Spleen (tissue), 11 donors: ENCODE results near the gene MPP3. TPM values are rescaled to one million over a fixed set of nuclear protein-coding genes. Genes with fewer than 3 reads are reported as not detected.

Experiments
- DNase-seq: peaks from one replicate; pipeline ENCODE4 v3.0.0-alpha.2; 2020
- H3K27ac ChIP-seq, 8 donors: fragments of 200-600 bp; sonication (generic) in 7 of 8; 1 replicate in 4 of 8; 2 replicates in 4 of 8; pipeline versions ENCODE4 v1.5.0 to v1.8.0; 2016 to 2021; ENCODE audit warnings: inconsistent platforms in 4 of 8, mild to moderate bottlenecking in 4 of 8, moderate library complexity in 1 of 8
- H3K27me3 ChIP-seq, 7 donors: fragments of 200-600 bp; sonication (generic) in 6 of 7; replicated peaks in 1 of 7; 1 replicate in 4 of 7; 2 replicates in 3 of 7; pipeline versions ENCODE4 v1.5.0 to v1.8.0; 2016 to 2021; ENCODE audit warnings: inconsistent platforms in 3 of 7, mild to moderate bottlenecking in 1 of 7
- H3K36me3 ChIP-seq, 6 donors: fragments of 200-600 bp; sonication (generic) in 5 of 6; 1 replicate in 4 of 6; 2 replicates in 2 of 6; pipeline versions ENCODE4 v1.5.0 to v1.8.0; 2016 to 2021; ENCODE audit warnings: inconsistent platforms in 2 of 6
- H3K4me1 ChIP-seq, 6 donors: fragments of 200-600 bp; sonication (generic) in 5 of 6; 1 replicate in 3 of 6; 2 replicates in 3 of 6; pipeline versions ENCODE4 v1.5.0 to v1.8.0; 2016 to 2021; ENCODE audit warnings: inconsistent platforms in 3 of 6
- H3K4me3 ChIP-seq, 8 donors: fragments of 200-600 bp; sonication (generic) in 7 of 8; 1 replicate in 4 of 8; 2 replicates in 4 of 8; pipeline versions ENCODE4 v1.5.0 to v1.8.0; 2016 to 2021; ENCODE audit warnings: inconsistent platforms in 4 of 8, mild to moderate bottlenecking in 4 of 8, moderate library complexity in 2 of 8
- H3K9me3 ChIP-seq, 8 donors: fragments of 200-600 bp; sonication (generic) in 7 of 8; 1 replicate in 4 of 8; 2 replicates in 4 of 8; pipeline versions ENCODE4 v1.5.0 to v1.8.0; 2016 to 2021; ENCODE audit warnings: inconsistent platforms in 4 of 8
- CTCF ChIP-seq, 11 experiments: fragments of 200-600 bp in 7 of 11; fragments of 450-650 bp in 4 of 11; sonication (generic) in 4 of 11; IDR thresholded peaks in 8 of 11; conservative IDR thresholded peaks in 3 of 11; 1 replicate in 7 of 11; 2 replicates in 4 of 11; pipeline versions ENCODE4 v1.4.0 to v1.8.0; 2016 to 2021; ENCODE audit warnings: antibody characterized with exemption in 11 of 11, inconsistent platforms in 4 of 11, mild to moderate bottlenecking in 1 of 11
- POLR2A ChIP-seq, 3 donors: fragments of 450-650 bp; IDR thresholded peaks; one replicate each; pipeline ENCODE4 v1.5.1; 2017; ENCODE audit warnings: antibody characterized with exemption in 3 of 3, mild to moderate bottlenecking in 1 of 3
- POLR2AphosphoS5 ChIP-seq, 3 donors: sonication (generic); formaldehyde crosslinking; IDR thresholded peaks; one replicate each; pipeline ENCODE4 v1.5.1; 2017; ENCODE audit warnings: antibody characterized with exemption in 3 of 3
- WGBS, 5 donors: extraction: QIAGEN DNeasy Blood & Tissue Kit in 3 of 5; methylation state at CpG; one replicate each; pipeline versions ENCODE4 v1.1.5 to v1.1.7; 2013 to 2018; 5-methylcytosine and 5-hydroxymethylcytosine counted together
- intact Hi-C: fragments of 100-400 bp; cut with DNase I; formaldehyde crosslinking; loops from one replicate; pipeline ENCODE4 v1.15.0; 2023; ENCODE audit warnings: low total_unique reads
- polyA plus RNA-seq, 3 donors: library from polyadenylated mRNA; stranded (reverse); fragments of 200-250 nt; gene quantifications; one replicate each; pipeline ENCODE4 v1.2.1, GENCODE V29; 2013
- total RNA-seq, 7 donors: library from RNA; depleted of rRNA in 3 of 7; stranded (reverse); fragments of >200 nt in 3 of 7; fragmentation: NEBNext Ultra II Directional in 4 of 7; extraction: Animal tissue kit (Norgen Biotek cat#: 25700) in 4 of 7; gene quantifications; one replicate each; pipeline versions ENCODE4 v1.1.0 to v1.2.1, GENCODE V29; 2016 to 2021
- donor health status: healthy with polysubstance abuse.
- donor health status: DM: no; HTN: no; CAD: no; lungs with moderate emphysema.
- donor health status: DM: no; HTN: no; CAD: no.
- donor health status: Bipolar disorder and iron deficiency.
- donor health status: healthy.
- donor health status: DM: no; HTN: no; CAD: no.
- donor health status: DM: yes; HTN: yes; CAD: no.

The MPP3 gene
- total and polyA plus RNA-seq, 10 donors = 1.9 to 23.9 (median 7.1) TPM

DNA sequence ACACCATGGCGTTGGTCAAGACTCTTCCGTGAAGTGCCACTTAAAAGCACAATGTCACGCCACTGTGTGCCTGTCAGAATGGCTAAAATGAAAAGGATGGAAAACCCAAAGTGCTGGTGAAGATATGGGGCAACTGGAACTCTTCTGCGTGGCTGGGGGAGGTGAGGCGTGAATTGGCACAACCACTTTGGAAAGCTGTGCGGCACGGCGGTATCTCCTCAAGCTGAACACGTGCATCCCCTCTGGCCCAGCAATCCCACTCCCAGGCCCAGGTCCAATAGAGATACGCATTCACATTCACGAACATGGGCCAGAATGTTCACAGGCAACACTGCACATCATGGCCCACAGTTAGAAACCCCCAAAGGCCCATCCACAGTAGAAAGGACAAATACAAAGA lies 63.1 kb downstream of the MPP3 start:
- intact Hi-C loops = loop anchor here (10.0 kb wide), 1 partner anchor 195 kb away; no protein-coding TSS in a partner anchor
- Histone ChIP-seq H3K27ac (no peak overlapping the region), H3K4me1 (peaks cover 0 to 81% (median 46%) of the 10 kb centered on the region in 6 donors), H3K27me3 (no peaks in the 10 kb centered on the region), H3K4me3 (no peak overlapping the region), H3K9me3 (no peaks in the 10 kb centered on the region), H3K36me3 (peaks cover 0 to 74% (median 49%) of the 10 kb centered on the region in 6 donors)
- WGBS, 5 donors = 93 to 96% (median 95%) methylated on average over 11 of the region's 11 CpGs
- DNase-seq = peak; percentile 33
- TF ChIP-seq POLR2A (IDR thresholded peaks at IDR 0.05) (no peak), POLR2AphosphoS5 (IDR thresholded peaks at IDR 0.05) (peak in 1 of 3 donors; percentile 6), CTCF (IDR thresholded peaks at IDR 0.05 in 8 of 11, conservative IDR thresholded peaks at IDR 0.05 in 3 of 11) (no peak)

- WGBS, 5 donors = 68 to 91% (median 81%) methylated on average over 16 of the region's 16 CpGs
- Histone ChIP-seq H3K9me3 (no peaks in the 10 kb centered on the region), H3K27ac (peak overlapping the region in 3 of 8 donors; percentile 48 to 62 (median 50)), H3K27me3 (no peaks in the 10 kb centered on the region), H3K36me3 (peaks cover 0 to 70% (median 45%) of the 10 kb centered on the region in 6 donors), H3K4me3 (no peak overlapping the region), H3K4me1 (peaks cover 0 to 81% (median 44%) of the 10 kb centered on the region in 6 donors)
- peak; percentile 55 for DNase-seq
- no peak for TF ChIP-seq CTCF (IDR thresholded peaks at IDR 0.05 in 8 of 11, conservative IDR thresholded peaks at IDR 0.05 in 3 of 11)
- peak in 1 of 3 donors; percentile 53 for TF ChIP-seq POLR2AphosphoS5 (IDR thresholded peaks at IDR 0.05)
- intact Hi-C loops = loop anchor here (10.0 kb wide), 1 partner anchor 195 kb away; no protein-coding TSS in a partner anchor
These were observed 63.5 kb downstream of the MPP3 start for GRCh38 chr17:43769426-43769825.

DNA sequence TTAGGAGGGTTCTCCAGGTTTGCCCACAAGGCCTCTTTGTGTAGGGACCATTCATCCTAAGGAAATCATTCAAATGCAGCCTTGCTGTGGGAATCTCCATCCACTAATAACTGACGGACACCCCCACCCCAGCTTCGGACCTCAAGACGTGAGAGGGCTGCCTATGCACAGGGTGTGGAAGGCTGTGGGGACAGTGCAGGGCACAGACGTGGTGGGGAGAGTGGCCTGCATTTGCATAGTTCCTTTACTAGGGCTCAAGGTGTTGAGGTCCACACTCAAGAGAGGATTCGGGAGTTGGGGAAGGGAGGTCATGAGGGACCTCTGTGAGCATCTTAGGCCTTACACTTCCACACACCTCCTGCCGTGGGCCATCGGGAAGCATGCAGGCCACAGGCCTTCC lies 64.0 kb downstream of the MPP3 start:
- no peak overlapping the region for H3K4me3 ChIP-seq
- 72 to 94% (median 81%) methylated on average over 7 of the region's 7 CpGs for WGBS, 5 donors
- no peaks in the 10 kb centered on the region for H3K27me3 ChIP-seq
- H3K9me3 ChIP-seq = no peaks in the 10 kb centered on the region
- peak; percentile 41 for DNase-seq
- H3K27ac ChIP-seq = peak overlapping the region in 4 of 8 donors; percentile 28 to 62 (median 49)
- H3K36me3 ChIP-seq = peaks cover 0 to 65% (median 41%) of the 10 kb centered on the region in 6 donors
- no peak for TF ChIP-seq POLR2AphosphoS5 (IDR thresholded peaks at IDR 0.05)
- no peak for TF ChIP-seq POLR2A (IDR thresholded peaks at IDR 0.05)
- no peak for TF ChIP-seq CTCF (IDR thresholded peaks at IDR 0.05 in 8 of 11, conservative IDR thresholded peaks at IDR 0.05 in 3 of 11)
- intact Hi-C loops = loop anchor here (10.0 kb wide), 1 partner anchor 194 kb away; no protein-coding TSS in a partner anchor
- peaks cover 0 to 79% (median 42%) of the 10 kb centered on the region in 6 donors for H3K4me1 ChIP-seq

GRCh38 chr17:43768382-43768781 lies 64.6 kb downstream of the MPP3 start:
- H3K9me3 ChIP-seq = no peaks in the 10 kb centered on the region
- peaks cover 0 to 59% (median 37%) of the 10 kb centered on the region in 6 donors for H3K36me3 ChIP-seq
- 17 to 34% (median 20%) methylated on average over 9 of the region's 9 CpGs for WGBS, 5 donors
- no peak for TF ChIP-seq POLR2A (IDR thresholded peaks at IDR 0.05)
- TF ChIP-seq CTCF (IDR thresholded peaks at IDR 0.05 in 8 of 11, conservative IDR thresholded peaks at IDR 0.05 in 3 of 11) = no peak
- TF ChIP-seq POLR2AphosphoS5 (IDR thresholded peaks at IDR 0.05) = peak in 2 of 3 donors; percentile 60 to 63
- intact Hi-C loops = loop anchor here (10.0 kb wide), 1 partner anchor 194 kb away; no protein-coding TSS in a partner anchor
- DNase-seq = peak; percentile 75
- peaks cover 0 to 74% (median 39%) of the 10 kb centered on the region in 6 donors for H3K4me1 ChIP-seq
- no peak overlapping the region for H3K4me3 ChIP-seq
- no peaks in the 10 kb centered on the region for H3K27me3 ChIP-seq
- H3K27ac ChIP-seq = peak overlapping the region in 6 of 8 donors; percentile 6 to 62 (median 38)
